DOHH2 (cell line): ENCODE results near the gene ATG10.

Source experiments
- H3F3A ChIP-seq: fragments of 200-600 bp; sonication (generic), shearing (Covaris generic); 2 replicates; pipeline ENCODE4 v1.6.0; 2016; ENCODE audit warnings: antibody characterized with exemption, mild to moderate bottlenecking; ENCODE audit not compliant: control insufficient read depth, insufficient read depth
- H3K27ac ChIP-seq: fragments of 200-600 bp; sonication (generic); 2 replicates; pipeline ENCODE4 v1.5.1; 2014; ENCODE audit warnings: low read depth, mild to moderate bottlenecking, low read length, moderate library complexity
- H3K27me3 ChIP-seq: fragments of 200-600 bp; sonication (generic); 2 replicates; pipeline ENCODE4 v1.6.1; 2014; ENCODE audit warnings: mild to moderate bottlenecking, low read length, mixed read lengths; ENCODE audit not compliant: control insufficient read depth
- H3K36me3 ChIP-seq: fragments of 200-600 bp; sonication (generic); 2 replicates; pipeline ENCODE4 v1.6.1; 2014; ENCODE audit warnings: mild to moderate bottlenecking, low read length, moderate library complexity, mixed read lengths; ENCODE audit not compliant: control insufficient read depth
- H3K4me1 ChIP-seq: fragments of 200-600 bp; sonication (generic); 2 replicates; pipeline ENCODE4 v1.6.1; 2014; ENCODE audit warnings: mild to moderate bottlenecking, low read length, mixed read lengths; ENCODE audit not compliant: control insufficient read depth
- H3K4me2 ChIP-seq: fragments of 200-600 bp; sonication (generic); 2 replicates; pipeline ENCODE4 v1.6.0; 2014; ENCODE audit warnings: mild to moderate bottlenecking, low read length, moderate library complexity
- H3K4me3 ChIP-seq: fragments of 200-600 bp; sonication (generic); 2 replicates; pipeline ENCODE4 v1.5.1; 2014; ENCODE audit warnings: mild to moderate bottlenecking, low read length, mixed read lengths
- H3K79me2 ChIP-seq: fragments of 200-600 bp; sonication (generic); 2 replicates; pipeline ENCODE4 v1.6.1; 2014; ENCODE audit warnings: mild to moderate bottlenecking, low read length, mixed read lengths; ENCODE audit not compliant: control insufficient read depth
- H3K9me2 ChIP-seq: fragments of 200-600 bp; sonication (generic); replicated peaks from 2 replicates; pipeline ENCODE4 v1.6.1; 2014; ENCODE audit warnings: mild to moderate bottlenecking, low read length, mixed read lengths; ENCODE audit not compliant: control insufficient read depth
- H3K9me3 ChIP-seq: fragments of 200-600 bp; sonication (generic); 2 replicates; pipeline ENCODE4 v1.6.1; 2014; ENCODE audit warnings: antibody characterized with exemption, low read length, mixed read lengths; ENCODE audit not compliant: control insufficient read depth, insufficient read depth
- H4K20me1 ChIP-seq: fragments of 200-600 bp; sonication (generic); 2 replicates; pipeline ENCODE4 v1.6.0; 2014; ENCODE audit warnings: low read depth, mild to moderate bottlenecking, antibody characterized with exemption, low read length, moderate library complexity; ENCODE audit not compliant: control insufficient read depth, insufficient read depth
- CTCF ChIP-seq: fragments of 200-600 bp; sonication (generic); IDR thresholded peaks from one replicate; pipeline ENCODE4 v1.5.1; 2014; ENCODE audit warnings: antibody characterized with exemption, mild to moderate bottlenecking, low read depth, low read length; ENCODE audit not compliant: poor library complexity, severe bottlenecking
- EZH2phosphoT487 ChIP-seq: fragments of 200-600 bp; sonication (generic); IDR thresholded peaks from 2 replicates; pipeline ENCODE4 v1.6.1; 2017; ENCODE audit warnings: borderline replicate concordance, mild to moderate bottlenecking, antibody characterized with exemption, low read length, moderate library complexity, mixed read lengths

Gene ATG10

DNA sequence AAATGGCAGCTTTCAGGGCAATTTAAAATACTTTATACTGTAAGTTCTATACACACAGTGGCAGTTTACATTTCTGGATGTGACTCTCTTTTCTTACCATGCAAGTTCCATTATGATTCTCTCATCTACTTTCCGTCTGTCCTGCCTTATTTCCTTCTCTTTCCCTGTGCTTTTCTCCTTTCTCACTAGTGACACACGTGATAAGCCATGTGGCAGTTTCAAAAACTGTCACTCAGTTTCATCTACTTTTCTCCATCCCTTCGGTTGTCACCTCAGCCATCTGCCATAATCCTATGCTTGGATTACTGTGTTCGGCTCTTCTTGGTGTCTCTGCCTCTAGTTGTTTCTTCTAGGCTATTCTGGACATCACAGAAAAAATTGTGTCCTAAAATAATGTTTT, 46.8 kb upstream of the ATG10 start:
- no peaks in the 10 kb centered on the region for H3F3A ChIP-seq
- H4K20me1 ChIP-seq = no peaks in the 10 kb centered on the region
- no peak for TF ChIP-seq CTCF
- TF ChIP-seq EZH2phosphoT487 = no peak
- no peaks in the 10 kb centered on the region for H3K36me3 ChIP-seq
- peaks cover 9% of the 10 kb centered on the region; the same call in 1 of the 2 replicates for H3K27me3 ChIP-seq
- no peaks in the 10 kb centered on the region for H3K79me2 ChIP-seq
- no peak overlapping the region for H3K4me2 ChIP-seq
- no peak overlapping the region for H3K4me3 ChIP-seq
- no peaks in the 10 kb centered on the region for H3K9me3 ChIP-seq
- no peaks in the 10 kb centered on the region for H3K9me2 ChIP-seq
- no peak overlapping the region for H3K27ac ChIP-seq
- no peaks in the 10 kb centered on the region for H3K4me1 ChIP-seq

- Histone ChIP-seq H3K9me2 (no peaks in the 10 kb centered on the region), H4K20me1 (no peaks in the 10 kb centered on the region), H3K4me3 (no peak overlapping the region), H3K4me2 (no peak overlapping the region), H3K4me1 (no peaks in the 10 kb centered on the region), H3K27me3 (peaks cover 9% of the 10 kb centered on the region; the same call in 1 of the 2 replicates), H3F3A (no peaks in the 10 kb centered on the region), H3K36me3 (no peaks in the 10 kb centered on the region), H3K27ac (no peak overlapping the region), H3K9me3 (no peaks in the 10 kb centered on the region), H3K79me2 (no peaks in the 10 kb centered on the region)
- TF ChIP-seq EZH2phosphoT487 (no peak), CTCF (no peak)
Observed at GRCh38 chr5:81925981-81926380, 45.8 kb upstream of the ATG10 start.

DNA sequence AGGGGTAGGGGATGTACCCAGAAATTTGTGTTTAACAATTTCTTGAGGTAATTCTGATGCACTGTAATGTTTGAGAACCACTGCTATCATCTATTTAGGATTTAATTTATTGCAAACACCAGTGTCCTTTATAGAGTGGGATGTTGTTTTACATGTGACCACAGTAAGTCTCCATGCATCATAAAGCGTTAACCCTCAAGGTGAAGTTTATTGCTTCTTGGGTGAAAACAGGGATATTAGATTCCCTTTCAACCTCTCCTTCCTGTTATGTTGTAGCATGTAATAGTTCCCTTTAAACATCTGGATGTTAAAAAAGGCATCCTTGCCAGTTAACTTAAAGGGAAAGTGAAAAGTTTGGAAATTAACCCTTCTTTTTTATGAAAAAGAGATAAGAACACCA, 35.8 kb upstream of the ATG10 start:
- Histone ChIP-seq H4K20me1 (no peaks in the 10 kb centered on the region), H3K9me3 (peaks cover 5% of the 10 kb centered on the region; the same call in 1 of the 2 replicates), H3K79me2 (no peaks in the 10 kb centered on the region), H3K4me1 (no peaks in the 10 kb centered on the region), H3K4me2 (no peak overlapping the region), H3K36me3 (no peaks in the 10 kb centered on the region), H3K27ac (no peak overlapping the region), H3F3A (no peaks in the 10 kb centered on the region), H3K9me2 (no peaks in the 10 kb centered on the region), H3K27me3 (no peaks in the 10 kb centered on the region), H3K4me3 (no peak overlapping the region)
- TF ChIP-seq CTCF (no peak), EZH2phosphoT487 (no peak)
